ENCODE measurements around the gene ADTRP.

Gene ADTRP, protein sequence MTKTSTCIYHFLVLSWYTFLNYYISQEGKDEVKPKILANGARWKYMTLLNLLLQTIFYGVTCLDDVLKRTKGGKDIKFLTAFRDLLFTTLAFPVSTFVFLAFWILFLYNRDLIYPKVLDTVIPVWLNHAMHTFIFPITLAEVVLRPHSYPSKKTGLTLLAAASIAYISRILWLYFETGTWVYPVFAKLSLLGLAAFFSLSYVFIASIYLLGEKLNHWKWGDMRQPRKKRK

DNA sequence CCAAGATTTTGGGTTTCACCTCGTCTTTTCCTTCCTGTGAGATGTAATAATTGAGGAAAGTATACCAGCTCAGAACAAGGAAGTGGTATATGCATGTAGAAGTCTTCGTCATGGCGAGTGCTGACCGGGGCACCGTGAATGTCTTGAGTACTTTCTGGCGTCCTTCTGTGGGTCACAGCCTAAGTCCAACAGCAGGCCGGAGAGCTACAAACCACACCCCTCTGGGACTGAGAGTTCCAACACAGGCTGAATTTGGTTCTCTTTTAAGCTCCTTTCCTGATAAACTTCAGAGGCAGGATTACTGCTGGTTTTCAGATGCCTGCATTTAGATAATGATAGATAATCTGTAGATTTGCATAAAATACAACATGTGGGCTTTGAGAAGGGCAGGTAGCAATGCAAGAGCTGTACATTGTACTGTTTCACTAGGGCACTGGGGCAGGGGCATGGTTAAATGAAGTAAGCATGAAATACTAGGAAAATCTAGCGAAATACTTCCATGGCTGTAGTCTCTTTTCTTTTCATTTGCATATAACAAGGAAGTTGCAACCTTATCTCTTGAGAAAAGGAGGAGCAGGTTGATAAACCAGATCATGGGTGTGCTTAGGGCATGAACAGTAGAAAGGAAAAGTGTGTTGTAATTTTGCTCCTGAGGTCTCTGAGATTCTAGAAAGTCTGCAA lies at the start of gene ADTRP:
Gene ADTRP, minus strand, starts transcription at position 156 of the 681 bp plus-strand sequence. Its CDS starts 44 bp downstream, at position 112.
- DNase-seq: no peak

DNA sequence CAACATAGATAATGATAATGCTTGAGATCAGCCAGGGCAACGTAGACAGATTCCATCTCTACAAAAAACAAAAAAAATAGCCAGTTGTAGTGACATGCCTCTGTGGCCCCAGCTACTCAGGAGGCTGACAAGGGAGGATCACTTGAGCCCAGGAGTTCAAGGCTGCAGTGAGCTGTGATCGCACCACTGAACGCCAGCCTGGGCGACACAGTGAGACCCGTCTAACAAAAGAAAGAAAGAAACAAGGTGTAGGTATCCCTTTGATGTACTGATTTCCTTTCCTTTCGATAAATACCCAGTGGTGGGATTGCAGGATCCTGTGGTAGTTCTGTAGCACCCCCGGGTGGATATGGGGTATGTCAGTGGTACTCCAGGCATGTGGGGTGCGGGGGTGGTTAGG lies 48.2 kb upstream of the ADTRP start:
- DNase-seq: no peak

DNA sequence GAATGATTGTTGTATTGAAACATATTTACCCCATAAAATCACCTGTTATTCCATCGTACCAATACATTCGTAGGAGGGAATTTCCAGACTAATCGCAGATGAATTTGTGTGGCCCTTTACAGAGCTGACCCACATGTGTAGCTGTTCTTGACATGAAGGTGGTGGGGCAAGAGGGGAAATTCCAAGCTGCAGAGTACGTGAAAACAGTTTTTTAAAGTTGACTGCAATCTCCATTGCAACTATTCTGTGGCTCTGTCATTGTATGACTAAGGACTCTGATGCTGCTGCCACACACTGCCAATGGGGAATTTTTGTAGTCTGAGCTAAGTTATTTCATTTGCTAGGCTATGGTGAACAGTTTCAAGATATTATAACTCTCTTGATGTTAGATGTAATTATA lies 46.4 kb upstream of the ADTRP start:
- DNase-seq: peak in 1 of 2 experiments; percentile 3

DNA sequence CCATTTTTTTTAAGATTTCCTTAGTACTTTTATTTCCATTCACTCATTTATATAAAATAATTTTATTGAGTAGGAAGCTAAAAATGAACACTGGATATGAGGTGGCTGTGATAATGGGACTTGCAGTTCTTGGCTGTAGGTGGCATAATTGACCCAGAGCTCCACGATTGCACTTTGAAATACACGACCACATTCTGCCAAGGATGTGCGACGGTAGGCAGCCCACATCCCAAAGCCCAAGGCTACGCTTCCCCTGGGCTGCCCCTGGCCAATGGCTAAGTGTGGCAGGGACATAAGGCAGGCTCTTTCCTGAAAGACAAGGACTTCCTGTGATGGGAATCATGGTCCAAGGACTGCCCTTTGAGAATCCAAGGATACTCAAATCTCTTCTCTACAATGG lies 43.7 kb upstream of the ADTRP start:
- no peak for DNase-seq

DNA sequence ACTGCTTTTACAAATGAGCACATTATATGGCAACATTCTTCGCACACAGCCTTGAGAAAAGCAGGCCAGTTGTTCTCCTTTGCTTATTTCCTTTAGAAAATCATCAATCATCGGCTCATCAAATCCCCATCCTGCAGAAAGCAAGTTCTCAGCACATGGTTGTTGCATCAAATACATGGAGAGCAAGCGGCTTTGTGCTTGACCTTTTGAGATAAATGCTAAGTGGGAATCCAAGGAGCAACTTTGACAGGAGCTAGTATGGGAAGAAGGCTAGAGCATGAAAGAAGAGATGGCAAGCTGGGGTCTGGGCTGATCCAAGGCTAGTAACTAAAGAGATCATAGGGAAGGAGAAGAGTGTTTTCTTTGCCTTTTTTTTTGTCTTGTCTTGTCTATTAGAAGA lies 43.2 kb upstream of the ADTRP start:
- no peak for DNase-seq

DNA sequence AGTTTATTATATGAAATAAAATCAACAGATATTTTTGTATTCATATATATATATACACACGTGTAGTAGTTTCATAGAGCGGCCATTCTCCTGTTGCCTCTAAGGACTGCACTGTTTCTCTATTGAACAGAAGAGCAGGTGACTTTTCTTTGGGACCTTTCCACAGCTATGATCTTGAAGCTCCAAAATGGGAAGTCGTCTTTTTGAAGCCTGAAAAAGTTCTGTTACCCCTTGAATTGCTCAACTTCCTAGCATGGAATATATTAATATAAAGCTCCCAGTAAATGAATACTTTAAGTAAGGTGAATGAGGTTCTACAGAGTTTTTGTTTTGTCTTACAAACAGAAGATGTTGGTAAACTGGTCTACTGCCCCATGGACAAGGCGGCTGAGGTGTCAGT lies 42.2 kb upstream of the ADTRP start:
- no peak for DNase-seq

DNA sequence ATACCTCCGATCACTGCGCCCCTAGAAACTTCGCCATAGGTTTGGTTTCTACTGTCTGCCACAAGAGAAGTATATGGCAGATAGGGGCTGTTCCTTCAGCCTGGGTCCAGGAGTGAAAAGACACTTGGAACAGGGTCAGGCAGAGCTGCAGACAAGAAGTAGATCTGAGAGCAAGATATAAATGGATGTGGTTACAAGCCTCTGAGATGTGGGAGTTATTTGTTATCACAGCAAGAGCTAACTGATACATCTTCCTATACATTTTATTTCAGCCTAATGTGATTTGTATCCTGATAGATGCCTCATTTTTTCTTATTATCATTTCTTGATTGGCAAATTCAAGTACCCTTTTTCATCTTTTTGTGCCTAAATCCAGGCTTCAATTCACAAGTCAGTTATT lies 40.9 kb upstream of the ADTRP start:
- no peak for DNase-seq

DNA sequence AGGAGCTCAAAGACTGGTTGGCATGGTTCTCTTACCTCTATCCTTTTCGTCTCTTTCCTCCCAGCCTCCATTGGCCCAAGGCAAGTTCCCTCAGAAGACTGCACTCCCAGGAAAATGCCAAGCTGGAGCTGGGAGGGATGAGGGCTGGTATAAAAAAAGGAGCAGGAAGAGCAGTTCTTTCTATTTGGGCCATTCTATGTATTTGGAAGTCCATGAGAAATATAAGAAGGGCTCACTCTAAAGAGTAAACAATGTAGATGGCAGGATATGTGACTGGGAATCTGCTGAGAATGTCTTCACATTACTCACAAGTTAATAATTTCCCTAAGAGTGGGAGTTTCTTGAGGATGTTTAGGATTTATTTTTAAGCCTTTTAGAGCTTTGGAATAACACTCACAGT lies 36.6 kb upstream of the ADTRP start:
- no peak for DNase-seq

DNA sequence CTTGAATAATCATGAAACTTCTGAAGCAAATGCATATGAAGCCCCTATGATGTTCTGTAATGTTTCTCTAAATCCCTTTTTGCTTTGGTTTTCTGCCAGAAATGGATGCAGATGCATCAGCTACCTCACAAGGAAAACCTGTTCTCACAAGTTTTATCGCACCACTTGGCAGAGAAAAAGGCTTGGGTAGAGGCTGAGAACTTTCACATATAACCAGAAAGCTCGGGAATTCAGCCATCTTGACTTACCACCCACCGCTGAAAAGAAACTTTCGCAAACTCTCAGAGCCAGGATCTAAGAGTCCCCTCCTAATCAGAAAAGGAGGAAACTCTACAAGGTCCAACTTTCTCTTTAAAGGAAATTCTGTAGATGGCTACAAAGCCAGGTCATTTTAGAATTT lies 36.2 kb upstream of the ADTRP start:
- DNase-seq: no peak

DNA sequence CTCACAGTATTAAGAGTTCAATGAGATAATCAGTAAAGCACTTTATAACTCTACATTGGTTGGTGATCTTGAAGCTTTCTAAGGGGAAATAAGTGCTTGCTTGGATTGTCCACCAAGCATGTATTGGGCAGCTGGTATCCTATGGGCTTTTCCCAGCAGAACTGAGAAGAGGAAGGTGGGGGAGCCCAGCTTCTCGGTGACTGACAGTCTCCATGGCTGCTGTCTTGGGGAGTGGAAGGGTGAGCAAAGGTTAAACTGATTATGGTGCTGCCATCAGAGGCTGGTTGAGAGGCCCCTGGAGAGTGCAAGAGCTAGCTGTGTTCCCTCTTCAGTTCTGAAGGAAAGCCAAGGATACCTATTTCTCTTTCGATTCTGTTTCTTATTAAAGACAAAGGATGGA lies 35.5 kb upstream of the ADTRP start:
- DNase-seq: no peak

DNA sequence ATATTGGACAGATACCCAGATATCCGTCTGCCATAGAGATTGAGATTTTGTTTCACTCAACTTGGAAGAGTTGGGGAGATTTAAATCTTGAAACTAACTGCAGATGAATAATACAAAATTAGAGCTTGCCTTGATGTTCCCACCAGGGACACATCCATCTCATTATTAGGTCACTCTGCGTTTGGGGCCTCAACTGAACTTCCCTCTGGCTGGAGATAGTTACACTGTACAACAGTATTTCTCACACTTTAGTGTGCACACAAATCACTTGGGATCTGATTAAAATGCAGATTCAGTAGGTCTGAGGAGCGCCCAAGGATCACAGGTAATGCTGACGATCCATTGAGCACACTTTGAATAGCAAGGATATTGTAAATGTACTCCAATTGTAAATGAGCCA lies 35.0 kb upstream of the ADTRP start:
- DNase-seq: no peak

DNA sequence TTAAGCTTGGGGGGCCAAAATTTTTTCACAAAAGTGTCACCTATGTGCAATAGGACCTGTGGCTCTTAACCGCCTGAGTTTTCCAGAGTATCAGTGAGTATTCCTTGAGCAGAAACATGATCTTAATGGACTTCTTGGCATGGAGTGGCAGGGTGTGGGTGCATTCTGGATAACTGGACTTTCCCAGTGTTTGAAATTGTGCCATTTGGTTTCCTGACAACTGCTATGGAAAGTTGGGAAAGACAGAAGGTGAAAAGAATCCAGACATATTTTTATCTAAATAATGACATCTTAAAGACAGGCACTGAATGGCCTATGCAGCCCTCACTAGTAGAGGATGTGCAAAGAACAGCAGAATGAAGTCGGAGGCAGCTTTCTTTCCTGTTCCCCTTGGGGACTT lies 34.3 kb upstream of the ADTRP start:
- DNase-seq: no peak

DNA sequence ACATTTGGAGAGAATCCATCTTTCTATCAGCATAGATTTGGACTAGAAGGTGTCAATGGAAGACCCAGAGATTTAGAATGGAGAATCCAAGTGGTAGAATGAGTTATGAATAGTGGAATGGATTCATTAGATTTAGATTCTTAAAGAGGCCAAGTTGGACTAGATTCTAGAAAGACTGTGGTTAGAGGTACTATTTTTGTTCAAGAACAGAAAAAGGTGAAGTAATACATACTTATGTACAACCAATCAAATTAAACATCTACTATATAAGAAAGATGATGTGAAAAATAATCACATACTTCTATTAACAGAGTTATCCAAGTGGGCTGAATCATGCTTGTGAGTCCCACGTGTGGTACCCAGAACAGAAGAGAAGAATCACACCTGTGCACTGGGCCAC lies 33.8 kb upstream of the ADTRP start:
- no peak for DNase-seq

DNA sequence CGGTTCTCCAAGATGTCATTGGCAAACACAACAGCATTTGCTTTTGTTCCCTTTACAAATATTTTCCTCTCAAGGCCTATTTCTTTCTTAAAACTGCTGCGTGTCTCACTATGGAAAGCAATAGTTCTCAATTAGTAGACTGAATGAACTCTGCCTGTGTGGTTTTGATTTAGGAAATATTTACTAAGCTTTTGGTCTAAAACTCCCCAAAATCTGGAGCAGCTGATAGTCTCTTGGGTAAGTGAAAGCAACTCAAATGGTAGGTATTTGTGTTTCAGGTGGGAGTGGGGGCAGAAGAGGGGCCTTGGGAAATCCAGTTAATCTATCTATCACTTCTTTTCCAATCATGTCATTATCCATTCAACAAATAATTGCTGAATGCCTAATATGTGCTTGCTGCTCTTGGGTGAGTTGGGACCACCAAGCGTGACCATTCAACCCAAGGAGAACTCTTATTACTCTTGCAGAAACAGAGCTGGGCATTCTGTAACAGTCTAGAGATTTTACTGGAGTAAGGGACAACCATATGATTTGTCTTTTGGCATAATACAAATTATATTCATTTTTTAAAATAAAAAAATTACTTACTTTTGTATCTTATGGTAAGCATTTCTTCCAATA lies 33.2 kb upstream of the ADTRP start:
- no peak for DNase-seq

DNA sequence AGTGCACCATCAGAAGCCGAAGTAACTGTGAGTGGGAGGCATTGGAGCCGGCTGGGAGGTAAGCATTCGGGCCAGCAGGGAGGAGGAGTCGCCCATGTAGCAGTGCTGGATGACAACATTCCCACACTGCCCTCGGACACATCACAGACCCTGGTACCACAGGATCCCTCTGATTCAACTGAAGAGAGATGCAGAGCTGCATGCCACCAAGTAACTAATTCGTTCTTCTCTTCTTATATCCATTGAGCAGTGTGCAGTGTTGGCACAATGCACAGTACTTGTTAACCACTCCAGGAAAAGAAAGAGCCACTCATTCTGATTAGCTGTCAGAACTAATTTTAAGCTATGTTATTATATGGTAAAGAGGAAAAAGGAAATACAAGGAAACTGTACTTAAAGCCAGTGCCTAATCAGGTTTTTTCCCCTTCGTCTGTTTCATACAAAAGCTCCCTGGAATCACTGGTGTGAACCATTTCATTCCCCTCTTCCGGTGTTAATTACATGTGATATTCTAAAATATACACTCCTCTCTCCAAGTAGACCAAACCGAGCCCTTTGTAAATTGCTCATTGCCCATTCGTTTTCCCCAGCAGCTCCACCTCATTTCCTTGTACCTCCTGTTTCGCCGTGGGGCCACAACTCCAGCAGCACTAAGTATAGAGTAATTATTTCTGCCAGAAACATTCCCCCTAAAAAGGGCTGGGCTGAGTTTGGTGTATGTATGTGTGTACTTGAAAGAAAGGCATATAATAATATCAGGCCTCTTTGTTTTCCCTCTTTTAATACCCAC lies 32.4 kb upstream of the ADTRP start:
- DNase-seq: no peak

DNA sequence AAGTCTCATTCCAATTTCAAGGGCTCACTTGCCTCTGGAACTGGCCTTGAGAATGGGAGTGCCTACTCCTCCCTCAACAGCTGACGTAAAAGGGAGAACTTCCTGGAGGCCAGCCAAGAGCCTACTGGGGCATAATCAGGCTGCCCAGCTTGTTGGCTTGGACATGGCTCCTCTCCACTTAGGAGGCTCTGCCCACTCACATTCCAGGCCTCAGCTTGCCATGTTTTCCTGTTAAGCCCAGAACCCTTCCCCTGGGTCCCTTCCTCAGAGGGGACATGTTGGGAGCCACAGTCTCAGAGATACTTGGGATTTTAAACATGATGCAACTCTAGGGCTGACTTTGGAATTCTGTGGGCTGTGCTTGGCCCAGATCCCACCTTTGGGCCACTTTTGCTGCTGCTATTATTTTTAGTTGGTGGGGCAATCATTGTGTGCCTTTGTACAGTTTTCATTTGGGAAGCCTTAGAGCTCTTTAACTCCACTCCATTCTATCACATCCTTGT lies 31.5 kb upstream of the ADTRP start:
- no peak for DNase-seq

DNA sequence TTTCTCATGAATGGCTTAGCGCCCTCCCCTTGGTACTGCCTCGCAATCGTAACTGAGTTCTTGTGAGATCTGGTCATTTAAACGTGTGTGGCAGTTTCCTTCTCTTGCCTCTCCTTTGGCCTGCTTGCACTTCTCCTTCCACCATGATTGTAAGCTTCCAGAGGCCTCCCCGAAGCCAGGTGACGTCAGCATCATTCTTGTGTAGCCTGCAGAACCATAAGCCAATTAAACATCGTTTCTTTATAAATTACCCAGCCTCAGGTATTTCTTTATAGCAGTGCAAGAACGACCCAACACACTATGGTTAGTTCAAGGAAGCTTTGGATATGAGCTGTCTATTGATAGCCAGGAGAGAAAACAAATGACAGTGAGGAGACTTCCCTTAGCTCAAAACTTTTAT lies 29.5 kb upstream of the ADTRP start:
- no peak for DNase-seq

DNA sequence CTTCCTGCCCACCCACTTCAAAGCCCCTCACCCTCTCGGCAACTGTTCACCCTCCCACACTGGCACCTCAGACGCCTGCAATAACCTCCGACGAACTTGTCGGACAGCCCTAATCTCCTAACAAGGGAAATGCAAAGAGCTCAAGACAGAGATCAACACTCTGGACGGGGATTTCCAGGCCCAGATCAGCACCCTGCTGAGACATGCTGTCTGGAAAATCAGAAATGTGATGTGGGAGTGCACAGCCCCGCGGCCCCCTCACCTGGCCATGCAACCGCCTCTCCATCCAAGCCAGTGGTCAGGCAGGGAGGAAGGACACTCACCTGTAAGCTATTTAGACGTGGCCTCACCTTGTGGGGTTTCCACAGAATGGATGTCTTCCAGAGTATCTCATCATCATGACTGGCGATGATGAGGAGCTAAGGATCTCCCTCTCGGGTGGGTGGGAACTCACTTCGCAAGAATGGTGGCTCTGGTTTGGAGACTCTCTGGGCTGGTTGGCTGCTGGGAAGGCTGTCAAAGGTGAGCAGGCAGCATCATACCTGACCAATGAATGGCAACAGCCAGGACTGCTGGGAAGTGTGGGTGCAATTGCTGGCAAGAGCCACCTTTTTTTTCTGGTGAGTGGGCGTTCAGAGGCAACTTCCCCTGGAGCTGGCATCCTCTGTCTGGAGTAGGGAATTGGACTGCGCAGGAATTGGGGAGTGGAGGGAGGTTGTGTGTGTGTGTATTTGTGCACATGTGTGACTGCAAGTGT lies 28.1 kb upstream of the ADTRP start:
- peak in 1 of 2 experiments; percentile 25 for DNase-seq

DNA sequence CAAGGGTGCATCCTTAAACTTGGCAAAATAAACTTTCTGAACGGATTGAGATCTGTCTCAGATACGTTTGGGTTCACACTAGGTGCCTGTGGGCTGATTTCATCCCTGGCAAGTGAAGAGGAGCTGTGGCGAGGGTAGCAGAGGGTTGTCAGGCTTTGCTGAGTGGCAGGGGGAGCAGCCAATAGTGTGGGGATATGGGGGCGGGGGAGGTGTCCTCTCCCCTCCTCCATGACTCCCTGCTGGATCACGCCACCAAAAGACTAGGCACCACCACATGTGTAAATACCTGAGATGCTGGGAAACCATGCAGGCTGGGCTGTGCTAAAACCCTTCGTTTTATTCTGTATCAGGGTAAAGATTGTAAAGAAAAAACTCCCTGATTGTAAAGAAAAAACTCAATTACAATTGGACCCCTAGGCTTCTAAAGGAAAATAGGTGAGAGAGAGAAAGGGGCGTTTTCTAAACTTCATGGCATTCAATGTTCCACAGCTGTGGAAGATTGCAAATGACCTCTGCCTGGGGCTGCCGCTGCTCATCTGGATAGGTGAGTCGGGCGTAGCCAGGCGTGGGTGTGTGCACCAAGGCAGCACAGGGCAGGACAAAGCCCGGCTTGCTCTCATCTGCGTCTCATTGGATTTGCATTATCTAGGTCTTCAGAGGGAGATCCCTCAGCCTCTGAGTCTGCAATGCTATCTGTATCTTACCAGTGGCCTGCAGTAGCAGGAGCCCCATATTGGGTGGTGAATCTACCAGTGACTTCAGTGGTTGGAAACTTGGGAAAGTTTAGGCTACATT lies 26.9 kb upstream of the ADTRP start:
- no peak for DNase-seq

DNA sequence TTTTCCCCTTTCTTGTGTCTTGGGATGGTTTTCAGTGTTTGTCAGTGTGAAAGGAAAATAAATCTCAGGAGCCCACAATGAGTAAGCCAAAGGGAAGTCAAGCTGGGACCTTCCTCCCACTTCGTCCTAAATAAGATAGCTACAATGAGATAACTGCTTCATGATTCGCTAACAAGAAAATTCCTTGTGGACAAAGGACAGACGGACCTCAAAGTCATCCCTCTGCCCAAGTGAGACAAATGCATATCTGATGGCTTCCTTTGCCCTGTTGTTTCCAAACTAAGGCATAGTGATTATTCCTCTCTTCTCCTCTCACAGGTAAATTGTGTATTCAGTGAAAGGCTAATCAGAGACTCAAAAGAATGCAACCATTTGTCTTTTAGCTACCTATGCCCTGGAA lies 26.1 kb upstream of the ADTRP start:
- no peak for DNase-seq

DNA sequence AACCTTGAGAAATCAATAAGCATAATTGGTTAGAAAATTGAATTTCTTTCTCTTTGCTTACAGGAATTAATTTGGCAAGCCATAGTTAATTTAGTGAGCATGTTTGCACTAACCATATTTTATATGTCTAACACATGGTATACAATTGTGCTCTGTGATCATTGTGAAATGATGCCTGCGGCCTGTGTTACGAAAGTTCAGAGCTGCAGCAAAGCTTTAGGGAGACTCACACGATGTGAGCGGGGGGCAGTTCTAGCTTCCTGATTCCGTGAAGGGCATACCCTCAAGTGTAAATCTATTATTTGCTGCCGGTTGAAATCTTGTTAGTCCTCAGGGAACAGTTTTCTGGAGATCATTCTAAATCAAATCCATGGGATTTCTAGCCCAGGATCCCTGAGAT lies 25.5 kb upstream of the ADTRP start:
- DNase-seq: no peak

DNA sequence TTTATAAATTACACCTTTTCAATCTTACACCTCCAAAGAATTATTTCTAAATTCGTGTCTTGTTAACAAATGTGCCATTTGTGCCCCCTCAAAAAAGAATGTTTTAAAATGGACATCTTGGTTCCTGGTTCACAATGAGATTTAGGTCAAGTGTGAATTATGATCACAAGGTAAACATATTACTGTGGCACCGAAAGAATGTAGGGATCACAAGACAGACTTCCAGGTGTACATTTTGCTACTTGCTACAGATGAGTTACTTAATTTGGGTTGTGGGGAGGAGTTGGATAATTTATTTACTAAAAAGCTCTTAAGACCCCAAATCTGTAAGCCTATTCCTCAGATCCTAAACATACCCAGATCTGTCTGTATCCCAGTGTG lies 25.0 kb upstream of the ADTRP start:
- DNase-seq: no peak
